Measurements from ENCODE around the gene PFKFB1.

DNA sequence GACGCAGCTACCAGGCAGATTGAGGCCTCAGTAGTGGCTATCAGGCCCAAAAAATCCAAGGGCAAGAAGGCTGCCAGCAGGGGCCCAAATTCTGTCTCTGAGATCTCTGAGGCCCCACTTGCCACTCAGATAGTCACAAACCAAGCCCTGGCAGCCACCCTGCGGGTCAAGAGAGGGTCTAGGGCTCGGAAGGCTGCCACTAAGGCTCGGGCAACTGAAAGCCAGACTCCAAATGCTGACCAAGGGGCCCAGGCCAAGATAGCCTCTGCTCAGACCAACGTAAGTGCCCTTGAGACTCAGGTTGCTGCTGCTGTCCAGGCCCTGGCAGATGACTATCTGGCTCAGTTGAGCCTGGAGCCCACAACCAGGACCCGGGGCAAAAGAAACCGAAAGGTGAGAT lies 70.6 kb downstream of the PFKFB1 start:
- TF ChIP-seq GRHL2 (CRISPR knock-in tag; IDR thresholded peaks at IDR 0.05; ENCODE audit: insufficient replicate concordance, severe bottlenecking) (no peak), SP1 (CRISPR knock-in tag; conservative IDR thresholded peaks at IDR 0.05) (no peak), NR3C1 (CRISPR knock-in tag; conservative IDR thresholded peaks at IDR 0.05; ENCODE audit: low read depth) (no peak), ETV6 (CRISPR knock-in tag; IDR thresholded peaks at IDR 0.05) (no peak)
- TF ChIP-seq, protein P1, sequence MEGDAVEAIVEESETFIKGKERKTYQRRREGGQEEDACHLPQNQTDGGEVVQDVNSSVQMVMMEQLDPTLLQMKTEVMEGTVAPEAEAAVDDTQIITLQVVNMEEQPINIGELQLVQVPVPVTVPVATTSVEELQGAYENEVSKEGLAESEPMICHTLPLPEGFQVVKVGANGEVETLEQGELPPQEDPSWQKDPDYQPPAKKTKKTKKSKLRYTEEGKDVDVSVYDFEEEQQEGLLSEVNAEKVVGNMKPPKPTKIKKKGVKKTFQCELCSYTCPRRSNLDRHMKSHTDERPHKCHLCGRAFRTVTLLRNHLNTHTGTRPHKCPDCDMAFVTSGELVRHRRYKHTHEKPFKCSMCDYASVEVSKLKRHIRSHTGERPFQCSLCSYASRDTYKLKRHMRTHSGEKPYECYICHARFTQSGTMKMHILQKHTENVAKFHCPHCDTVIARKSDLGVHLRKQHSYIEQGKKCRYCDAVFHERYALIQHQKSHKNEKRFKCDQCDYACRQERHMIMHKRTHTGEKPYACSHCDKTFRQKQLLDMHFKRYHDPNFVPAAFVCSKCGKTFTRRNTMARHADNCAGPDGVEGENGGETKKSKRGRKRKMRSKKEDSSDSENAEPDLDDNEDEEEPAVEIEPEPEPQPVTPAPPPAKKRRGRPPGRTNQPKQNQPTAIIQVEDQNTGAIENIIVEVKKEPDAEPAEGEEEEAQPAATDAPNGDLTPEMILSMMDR (IDR thresholded peaks at IDR 0.05), result no peak
- TF ChIP-seq, protein P2, sequence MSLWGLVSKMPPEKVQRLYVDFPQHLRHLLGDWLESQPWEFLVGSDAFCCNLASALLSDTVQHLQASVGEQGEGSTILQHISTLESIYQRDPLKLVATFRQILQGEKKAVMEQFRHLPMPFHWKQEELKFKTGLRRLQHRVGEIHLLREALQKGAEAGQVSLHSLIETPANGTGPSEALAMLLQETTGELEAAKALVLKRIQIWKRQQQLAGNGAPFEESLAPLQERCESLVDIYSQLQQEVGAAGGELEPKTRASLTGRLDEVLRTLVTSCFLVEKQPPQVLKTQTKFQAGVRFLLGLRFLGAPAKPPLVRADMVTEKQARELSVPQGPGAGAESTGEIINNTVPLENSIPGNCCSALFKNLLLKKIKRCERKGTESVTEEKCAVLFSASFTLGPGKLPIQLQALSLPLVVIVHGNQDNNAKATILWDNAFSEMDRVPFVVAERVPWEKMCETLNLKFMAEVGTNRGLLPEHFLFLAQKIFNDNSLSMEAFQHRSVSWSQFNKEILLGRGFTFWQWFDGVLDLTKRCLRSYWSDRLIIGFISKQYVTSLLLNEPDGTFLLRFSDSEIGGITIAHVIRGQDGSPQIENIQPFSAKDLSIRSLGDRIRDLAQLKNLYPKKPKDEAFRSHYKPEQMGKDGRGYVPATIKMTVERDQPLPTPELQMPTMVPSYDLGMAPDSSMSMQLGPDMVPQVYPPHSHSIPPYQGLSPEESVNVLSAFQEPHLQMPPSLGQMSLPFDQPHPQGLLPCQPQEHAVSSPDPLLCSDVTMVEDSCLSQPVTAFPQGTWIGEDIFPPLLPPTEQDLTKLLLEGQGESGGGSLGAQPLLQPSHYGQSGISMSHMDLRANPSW (CRISPR knock-in tag; conservative IDR thresholded peaks at IDR 0.05; ENCODE audit: low read depth), result no peak
